GM12878 (cell line): ENCODE data around the gene GLUD1. TPM values are rescaled to one million over a fixed set of nuclear protein-coding genes. Genes with fewer than 3 reads are reported as not detected.

Source experiments
- ATAC-seq: fragments of 200-7000 bp; cut with Tn5 transposase; 3 replicates; pipeline ENCODE4 v1.9.1; 2020; ENCODE audit warnings: mild to moderate bottlenecking, moderate library complexity
- BruUV-seq: library from RNA; stranded (reverse); fragments of 400-500 nt; replicated peaks from 2 replicates; lab custom pipeline; 2021; lab: Mats Ljungman, UMichigan
- CTCF ChIA-PET: fragments of 300-600 bp; sonication (Branson Sonifier 250); formaldehyde crosslinking; extraction: SDS; loops from one replicate; lab custom pipeline; 2021; ENCODE audit warnings: inconsistent platforms; lab: Yijun Ruan, JAX
- POLR2A ChIA-PET: fragments of 350-600 bp; formaldehyde crosslinking; extraction: SDS; loops from one replicate; lab custom pipeline; 2021; ENCODE audit warnings: inconsistent platforms; lab: Charles Lee
- RAD21 ChIA-PET: fragments of 300-600 bp; sonication (Branson Sonifier 250); formaldehyde crosslinking; loops from one replicate; lab custom pipeline; 2023; ENCODE audit warnings: antibody characterized with exemption; ENCODE audit not compliant: unreplicated experiment; lab: Charles Lee
- SMC1A ChIA-PET: fragments of 300-600 bp; sonication (Branson Sonifier 250); formaldehyde crosslinking; loops from one replicate; lab custom pipeline; 2023; ENCODE audit not compliant: unreplicated experiment, uncharacterized antibody; lab: Charles Lee
- DNase-seq: peaks from one replicate; pipeline ENCODE4 v3.0.0-alpha.2; 2011; ENCODE audit warnings: low read depth, low spot score
- FAIRE-seq: peaks from 3 replicates; lab custom pipeline; 2011; peaks lifted over from hg19 to GRCh38; lab: Jason Lieb, UNC
- H2AFZ ChIP-seq: 2 replicates; pipeline ENCODE4 v1.6.0; 2011; ENCODE audit warnings: low read depth, low read length, control low read depth; ENCODE audit not compliant: control insufficient read depth
- H3K27ac ChIP-seq: 2 replicates; pipeline ENCODE4 v1.5.1; 2011; ENCODE audit warnings: control low read depth; ENCODE audit not compliant: control insufficient read depth, insufficient read depth
- H3K27me3 ChIP-seq, 2 experiments: replicated peaks in 1 of 2; 2 replicates each; pipeline versions ENCODE4 v1.6.0 to v1.6.1; 2011; ENCODE audit warnings: low read length in 1 of 2; ENCODE audit not compliant: control insufficient read depth in 2 of 2, insufficient read depth in 2 of 2
- H3K36me3 ChIP-seq, 2 experiments: 2 replicates each; pipeline ENCODE4 v1.5.1; 2011; ENCODE audit warnings: low read length in 1 of 2; ENCODE audit not compliant: control insufficient read depth in 2 of 2, insufficient read depth in 2 of 2
- H3K4me1 ChIP-seq: 2 replicates; pipeline ENCODE4 v1.6.1; 2011; ENCODE audit warnings: mild to moderate bottlenecking, low read length, moderate library complexity, mixed read lengths; ENCODE audit not compliant: control insufficient read depth, insufficient read depth
- H3K4me2 ChIP-seq: 2 replicates; pipeline ENCODE4 v1.6.0; 2011; ENCODE audit warnings: control low read depth; ENCODE audit not compliant: control insufficient read depth, insufficient read depth
- H3K4me3 ChIP-seq: fragments of 200-600 bp; sonication (generic); 2 replicates; pipeline ENCODE4 v1.5.1; 2016
- H3K79me2 ChIP-seq: 2 replicates; pipeline ENCODE4 v1.6.0; 2011; ENCODE audit warnings: low read length; ENCODE audit not compliant: control insufficient read depth, insufficient read depth
- H3K9ac ChIP-seq: 2 replicates; pipeline ENCODE4 v1.8.0; 2011; ENCODE audit warnings: low read length, control low read depth, mixed read lengths; ENCODE audit not compliant: control insufficient read depth, insufficient read depth
- H3K9me3 ChIP-seq: replicated peaks from 3 replicates; pipeline ENCODE4 v1.5.1; 2011; ENCODE audit warnings: mild to moderate bottlenecking, low read length; ENCODE audit not compliant: control insufficient read depth, insufficient read depth
- H4K20me1 ChIP-seq: 2 replicates; pipeline ENCODE4 v1.6.0; 2011; ENCODE audit not compliant: control insufficient read depth, insufficient read depth
- ASH2L ChIP-seq: fragments of 300-600, 200-600 bp; sonication (generic); IDR thresholded peaks from 2 replicates; pipeline ENCODE4 v1.6.1; 2017; ENCODE audit warnings: low read depth, mild to moderate bottlenecking, borderline replicate concordance
- BCL11A ChIP-seq: IDR thresholded peaks from 2 replicates; pipeline ENCODE4 v1.6.1; 2011; ENCODE audit warnings: low read depth, low read length
- BHLHE40 ChIP-seq, 2 experiments: fragments of 450-650 bp in 1 of 2; IDR thresholded peaks; 2 replicates each; pipeline ENCODE4 v1.6.1; 2011 to 2017; ENCODE audit warnings: low read depth in 2 of 2, borderline replicate concordance in 1 of 2, improper control_type of control experiment in 1 of 2, low read length in 1 of 2, mild to moderate bottlenecking in 1 of 2
- ESRRA ChIP-seq: IDR thresholded peaks from 2 replicates; pipeline ENCODE4 v1.6.1; 2012; ENCODE audit warnings: mild to moderate bottlenecking, low read length, improper control_type of control experiment
- PML ChIP-seq: IDR thresholded peaks from 2 replicates; pipeline ENCODE4 v1.6.1; 2012; ENCODE audit warnings: low read length, inconsistent platforms
- POU2F2 ChIP-seq: IDR thresholded peaks from 3 replicates; pipeline ENCODE4 v1.6.1; 2011; ENCODE audit warnings: low read depth, mild to moderate bottlenecking, low read length, borderline replicate concordance
- SMARCA5 ChIP-seq: fragments of 450-650 bp; IDR thresholded peaks from 2 replicates; pipeline ENCODE4 v1.6.1; 2017; ENCODE audit warnings: mild to moderate bottlenecking
- SMC3 ChIP-seq: IDR thresholded peaks from 2 replicates; pipeline ENCODE4 v1.6.1; 2011; ENCODE audit warnings: low read length, improper control_type of control experiment, borderline replicate concordance
- SP1 ChIP-seq: IDR thresholded peaks from one replicate; pipeline ENCODE4 v1.6.1; 2011; ENCODE audit warnings: low read depth, low read length
- TAF1 ChIP-seq: IDR thresholded peaks from 2 replicates; pipeline ENCODE4 v1.6.1; 2011; ENCODE audit warnings: mild to moderate bottlenecking, low read depth, low read length, borderline replicate concordance
- TBL1XR1 ChIP-seq: IDR thresholded peaks from 2 replicates; pipeline ENCODE4 v1.6.1; 2012; ENCODE audit warnings: low read depth, low read length, improper control_type of control experiment
- ZBED1 ChIP-seq: IDR thresholded peaks from 2 replicates; pipeline ENCODE4 v1.6.1; 2016; ENCODE audit warnings: borderline replicate concordance
- WGBS: methylation state at CpG from one replicate; pipeline ENCODE4 v1.1.6; 2016; ENCODE audit warnings: low lambda C conversion rate; ENCODE audit not compliant: insufficient replicate concordance, insufficient coverage; ENCODE audit errors: missing lambda C conversion rate; 5-methylcytosine and 5-hydroxymethylcytosine counted together
- in situ Hi-C: fragments of 300-500 bp; cut with MboI; formaldehyde crosslinking; loops from 9 replicates; pipeline ENCODE4 v1.14.3; 2018; ENCODE audit warnings: mixed read lengths
- intact Hi-C: fragments of 100-400 bp; cut with micrococcal nuclease; formaldehyde crosslinking; loops from one replicate; pipeline ENCODE4 v1.14.2; 2022; ENCODE audit not compliant: unreplicated experiment
- polyA plus RNA-seq, 11 experiments: library from polyadenylated mRNA; depleted of rRNA in 4 of 11; unstranded in 6 of 11; stranded (reverse) in 5 of 11; fragments of >200 nt; fragmentation: Nextera tagmentation in 4 of 11; fragmentation: Illumina TruSeq in 1 of 11; extraction: Ambion mirVana in 4 of 11; extraction: Trizol in 1 of 11; gene quantifications; 1 replicate in 1 of 11; 2 replicates in 10 of 11; pipeline versions ENCODE4 v1.2.1 to v1.2.3, GENCODE V29; 2011 to 2016; ENCODE audit warnings: inconsistent platforms in 2 of 11, missing spikeins in 2 of 11, low read depth in 1 of 11
- total RNA-seq, 4 experiments: library from RNA; depleted of rRNA in 3 of 4; stranded (reverse); fragments of >200 nt in 3 of 4; fragmentation: Illumina TruSeq in 1 of 4; extraction: Trizol in 1 of 4; gene quantifications; 2 replicates each; pipeline versions ENCODE4 v1.2.1 to v1.2.3, GENCODE V29; 2013 to 2021
- TF ChIP-seq, protein P1 (sequence below): IDR thresholded peaks from 2 replicates; pipeline ENCODE4 v1.6.1; 2011; ENCODE audit warnings: mild to moderate bottlenecking, low read depth, low read length, moderate library complexity; ENCODE audit not compliant: insufficient replicate concordance
- TF ChIP-seq, protein P2 (sequence below): IDR thresholded peaks from 2 replicates; pipeline ENCODE4 v1.6.1; 2012; ENCODE audit warnings: improper control_type of control experiment, low read depth, low read length; ENCODE audit not compliant: insufficient replicate concordance

The GLUD1 gene
- total and polyA plus RNA-seq, 10 of the 15 experiments (the other 5 are each of a cell fraction or from before 2014, with no cell fraction given), result 26.1 to 109 (median 81.4) TPM

DNA sequence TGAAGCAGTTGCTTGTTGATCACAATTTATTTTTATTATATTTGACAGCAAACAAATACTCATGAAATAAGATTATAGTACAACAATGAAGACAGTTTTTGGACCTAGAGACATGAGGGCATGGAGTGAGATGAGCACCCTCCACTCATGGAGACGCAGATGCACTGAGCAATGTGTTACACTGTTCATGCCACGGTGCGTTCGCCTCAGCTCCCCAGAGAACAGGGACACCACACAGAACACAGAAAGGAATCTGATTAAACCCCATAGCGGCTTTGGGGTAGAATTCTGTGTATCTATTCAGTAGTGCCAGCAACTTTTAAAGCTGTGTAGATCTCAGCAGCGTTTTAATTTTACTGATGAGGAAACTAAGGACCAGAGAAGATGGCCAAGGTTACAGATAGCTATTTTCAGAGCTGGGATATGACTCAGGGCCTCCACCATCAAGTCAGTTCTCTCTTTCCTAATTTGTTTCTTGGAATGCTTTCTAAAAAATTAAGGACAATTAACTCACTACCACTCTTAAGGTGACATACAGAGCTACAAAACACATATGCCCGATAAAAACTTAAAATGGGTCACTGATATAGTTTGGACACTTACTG is 41.0 kb downstream of the GLUD1 start:
- ChIA-PET SMC1A (interaction anchor here (1.1 to 2.0 kb wide), 2 partner anchors 15 to 45 kb away, joined by 4 read pairs; no protein-coding TSS in a partner anchor), POLR2A (no interaction called here), RAD21 (no interaction called here), CTCF (no interaction called here)
- TF ChIP-seq, protein P1, sequence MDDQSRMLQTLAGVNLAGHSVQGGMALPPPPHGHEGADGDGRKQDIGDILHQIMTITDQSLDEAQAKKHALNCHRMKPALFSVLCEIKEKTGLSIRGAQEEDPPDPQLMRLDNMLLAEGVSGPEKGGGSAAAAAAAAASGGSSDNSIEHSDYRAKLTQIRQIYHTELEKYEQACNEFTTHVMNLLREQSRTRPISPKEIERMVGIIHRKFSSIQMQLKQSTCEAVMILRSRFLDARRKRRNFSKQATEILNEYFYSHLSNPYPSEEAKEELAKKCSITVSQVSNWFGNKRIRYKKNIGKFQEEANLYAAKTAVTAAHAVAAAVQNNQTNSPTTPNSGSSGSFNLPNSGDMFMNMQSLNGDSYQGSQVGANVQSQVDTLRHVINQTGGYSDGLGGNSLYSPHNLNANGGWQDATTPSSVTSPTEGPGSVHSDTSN, result no peak
- no peak for TF ChIP-seq ZBED1
- TF ChIP-seq SP1, result no peak
- no peak for TF ChIP-seq TBL1XR1
- no peak for TF ChIP-seq ASH2L
- TF ChIP-seq BHLHE40 (IDR thresholded peaks at IDR 0.05; ENCODE audit: borderline replicate concordance in 1 of 2, low read depth in 2 of 2, low read length in 1 of 2), result no peak
- TF ChIP-seq, protein P2, sequence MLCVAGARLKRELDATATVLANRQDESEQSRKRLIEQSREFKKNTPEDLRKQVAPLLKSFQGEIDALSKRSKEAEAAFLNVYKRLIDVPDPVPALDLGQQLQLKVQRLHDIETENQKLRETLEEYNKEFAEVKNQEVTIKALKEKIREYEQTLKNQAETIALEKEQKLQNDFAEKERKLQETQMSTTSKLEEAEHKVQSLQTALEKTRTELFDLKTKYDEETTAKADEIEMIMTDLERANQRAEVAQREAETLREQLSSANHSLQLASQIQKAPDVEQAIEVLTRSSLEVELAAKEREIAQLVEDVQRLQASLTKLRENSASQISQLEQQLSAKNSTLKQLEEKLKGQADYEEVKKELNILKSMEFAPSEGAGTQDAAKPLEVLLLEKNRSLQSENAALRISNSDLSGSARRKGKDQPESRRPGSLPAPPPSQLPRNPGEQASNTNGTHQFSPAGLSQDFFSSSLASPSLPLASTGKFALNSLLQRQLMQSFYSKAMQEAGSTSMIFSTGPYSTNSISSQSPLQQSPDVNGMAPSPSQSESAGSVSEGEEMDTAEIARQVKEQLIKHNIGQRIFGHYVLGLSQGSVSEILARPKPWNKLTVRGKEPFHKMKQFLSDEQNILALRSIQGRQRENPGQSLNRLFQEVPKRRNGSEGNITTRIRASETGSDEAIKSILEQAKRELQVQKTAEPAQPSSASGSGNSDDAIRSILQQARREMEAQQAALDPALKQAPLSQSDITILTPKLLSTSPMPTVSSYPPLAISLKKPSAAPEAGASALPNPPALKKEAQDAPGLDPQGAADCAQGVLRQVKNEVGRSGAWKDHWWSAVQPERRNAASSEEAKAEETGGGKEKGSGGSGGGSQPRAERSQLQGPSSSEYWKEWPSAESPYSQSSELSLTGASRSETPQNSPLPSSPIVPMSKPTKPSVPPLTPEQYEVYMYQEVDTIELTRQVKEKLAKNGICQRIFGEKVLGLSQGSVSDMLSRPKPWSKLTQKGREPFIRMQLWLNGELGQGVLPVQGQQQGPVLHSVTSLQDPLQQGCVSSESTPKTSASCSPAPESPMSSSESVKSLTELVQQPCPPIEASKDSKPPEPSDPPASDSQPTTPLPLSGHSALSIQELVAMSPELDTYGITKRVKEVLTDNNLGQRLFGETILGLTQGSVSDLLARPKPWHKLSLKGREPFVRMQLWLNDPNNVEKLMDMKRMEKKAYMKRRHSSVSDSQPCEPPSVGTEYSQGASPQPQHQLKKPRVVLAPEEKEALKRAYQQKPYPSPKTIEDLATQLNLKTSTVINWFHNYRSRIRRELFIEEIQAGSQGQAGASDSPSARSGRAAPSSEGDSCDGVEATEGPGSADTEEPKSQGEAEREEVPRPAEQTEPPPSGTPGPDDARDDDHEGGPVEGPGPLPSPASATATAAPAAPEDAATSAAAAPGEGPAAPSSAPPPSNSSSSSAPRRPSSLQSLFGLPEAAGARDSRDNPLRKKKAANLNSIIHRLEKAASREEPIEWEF, result no peak
- TF ChIP-seq TAF1, result no peak
- TF ChIP-seq SMC3, result no peak
- TF ChIP-seq POU2F2, result no peak
- no peak for TF ChIP-seq ESRRA
- no peak for TF ChIP-seq PML
- TF ChIP-seq SMARCA5, result no peak
- TF ChIP-seq BCL11A, result no peak
- ATAC-seq (no peak), FAIRE-seq (no peak), DNase-seq (no peak)
- H2AFZ ChIP-seq, result no peak overlapping the region
- WGBS, result 92% methylated on average over 7 of the region's 7 CpGs
- intact Hi-C loops, result no loop called here
- H3K27ac ChIP-seq, result no peak overlapping the region
- H3K27me3 ChIP-seq, result no peaks in the 10 kb centered on the region
- in situ Hi-C loops, result no loop called here
- no peaks in the 10 kb centered on the region for H3K79me2 ChIP-seq
- no peak overlapping the region for H3K4me3 ChIP-seq
- no peak overlapping the region for H3K9ac ChIP-seq
- peaks cover 7% of the 10 kb centered on the region for H3K4me1 ChIP-seq
- BruUV-seq, result no TSS peak
- H3K4me2 ChIP-seq, result no peak overlapping the region
- peaks cover 4 to 23% of the 10 kb centered on the region in 2 experiments for H3K36me3 ChIP-seq
- H3K9me3 ChIP-seq, result no peaks in the 10 kb centered on the region
- no peaks in the 10 kb centered on the region for H4K20me1 ChIP-seq
